Karpas-422 (cell line): ENCODE measurements around the gene IRF2BPL. TPM values are rescaled to one million over a fixed set of nuclear protein-coding genes. Genes with fewer than 3 reads are reported as not detected.

Experiments
- DNase-seq: peaks from one replicate; pipeline ENCODE4 v3.0.0-alpha.2; 2015
- H2AFZ ChIP-seq: fragments of 200-600 bp; sonication (generic); 2 replicates; pipeline ENCODE4 v1.6.1; 2014; ENCODE audit warnings: antibody characterized with exemption, low read length, mixed read lengths
- H3K27ac ChIP-seq: fragments of 200-600 bp; sonication (generic); 2 replicates; pipeline ENCODE4 v1.5.1; 2014; ENCODE audit warnings: mild to moderate bottlenecking, low read length, moderate library complexity
- H3K27me3 ChIP-seq: fragments of 200-600 bp; sonication (generic); 2 replicates; pipeline ENCODE4 v1.6.1; 2014; ENCODE audit warnings: low read length, mixed read lengths
- H3K36me3 ChIP-seq: fragments of 200-600 bp; sonication (generic); 2 replicates; pipeline ENCODE4 v1.6.1; 2014; ENCODE audit warnings: low read length, mixed read lengths; ENCODE audit not compliant: insufficient read depth
- H3K4me1 ChIP-seq: fragments of 200-600 bp; sonication (generic); 2 replicates; pipeline ENCODE4 v1.6.1; 2014; ENCODE audit warnings: mild to moderate bottlenecking, low read length, mixed read lengths
- H3K4me2 ChIP-seq: fragments of 200-600 bp; sonication (generic); 2 replicates; pipeline ENCODE4 v1.6.1; 2014; ENCODE audit warnings: low read length, low read depth, mild to moderate bottlenecking; ENCODE audit not compliant: poor library complexity, severe bottlenecking
- H3K4me3 ChIP-seq: fragments of 200-600 bp; sonication (generic); 2 replicates; pipeline ENCODE4 v1.5.1; 2014; ENCODE audit warnings: mild to moderate bottlenecking, antibody characterized with exemption, low read length, mixed read lengths
- H3K79me2 ChIP-seq: fragments of 200-600 bp; sonication (generic); 2 replicates; pipeline ENCODE4 v1.6.1; 2014; ENCODE audit warnings: mild to moderate bottlenecking, low read length, mixed read lengths
- H3K9ac ChIP-seq: fragments of 200-600 bp; sonication (generic); 2 replicates; pipeline ENCODE4 v1.6.0; 2014; ENCODE audit warnings: low read length
- H3K9me2 ChIP-seq: fragments of 200-600 bp; sonication (generic), shearing (Covaris generic); replicated peaks from 2 replicates; pipeline ENCODE4 v1.6.0; 2014; ENCODE audit warnings: mild to moderate bottlenecking, low read length, moderate library complexity; ENCODE audit not compliant: insufficient read depth
- H3K9me3 ChIP-seq: fragments of 300-700, 200-600 bp; sonication (generic); 2 replicates; pipeline ENCODE4 v1.6.1; 2014; ENCODE audit warnings: low read length, mixed read lengths
- H4K20me1 ChIP-seq: fragments of 200-600 bp; sonication (generic); 2 replicates; pipeline ENCODE4 v1.6.1; 2014; ENCODE audit warnings: mild to moderate bottlenecking, antibody characterized with exemption, low read length, low read depth; ENCODE audit not compliant: insufficient read depth
- total RNA-seq: library from RNA; depleted of rRNA; stranded (reverse); fragments of >200 nt; shearing (Covaris generic); gene quantifications from 2 replicates; pipeline ENCODE4 v1.2.3, GENCODE V29; 2014; ENCODE audit warnings: low replicate concordance

Gene IRF2BPL
- total RNA-seq, 1 experiment from 2014 or later = 11.8 TPM

DNA sequence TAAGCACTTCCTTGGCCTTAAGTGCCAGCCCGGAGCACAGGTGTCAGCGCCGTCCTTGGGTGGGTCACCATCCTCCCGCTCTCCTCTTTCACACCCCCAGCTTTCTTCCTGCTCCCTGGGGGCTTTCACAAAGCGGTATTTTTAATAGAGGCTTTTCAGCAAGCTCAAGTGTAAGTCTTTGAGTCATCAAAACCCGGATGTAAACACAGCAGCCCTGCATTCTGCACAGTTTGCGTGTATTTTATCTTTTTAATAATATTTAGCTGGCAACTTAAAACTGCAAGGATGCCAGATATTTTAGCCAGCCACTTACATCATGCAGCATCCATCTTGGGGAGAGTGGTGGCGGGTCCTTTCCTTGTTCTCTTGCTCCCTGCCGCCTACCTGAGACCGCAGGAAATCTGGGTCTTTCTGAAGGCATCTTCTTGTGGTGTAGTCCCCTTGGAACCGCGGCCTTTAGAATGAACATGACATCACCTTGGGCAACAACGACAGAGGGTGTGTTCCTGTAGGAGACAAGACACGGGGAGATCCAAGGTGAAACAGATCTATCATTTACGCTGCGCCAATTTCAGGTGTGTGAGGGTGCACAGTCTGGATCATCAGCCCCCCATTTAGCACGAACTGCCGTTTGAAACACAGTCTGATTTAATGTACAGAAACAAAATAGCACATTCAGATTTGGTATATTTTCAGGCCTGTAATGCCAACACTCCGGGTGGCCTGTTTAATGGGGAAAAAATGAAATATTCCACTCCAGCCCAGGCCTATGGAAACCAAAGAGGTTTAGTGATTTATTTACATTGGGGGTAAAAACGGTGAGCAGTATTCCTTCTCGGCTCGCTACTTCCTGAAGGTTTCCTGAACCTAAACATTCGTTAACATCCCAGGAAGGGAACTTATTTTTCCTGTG lies 12.5 kb upstream of the IRF2BPL start:
- peak overlapping the region; percentile 74 for H3K9ac ChIP-seq
- peak overlapping the region; percentile 64 for H3K4me3 ChIP-seq
- H3K9me3 ChIP-seq = no peaks in the 10 kb centered on the region
- no peak for DNase-seq
- peak overlapping the region; percentile 95 for H3K27ac ChIP-seq
- H4K20me1 ChIP-seq = no peaks in the 10 kb centered on the region
- H2AFZ ChIP-seq = peak overlapping the region; percentile 87
- no peaks in the 10 kb centered on the region for H3K36me3 ChIP-seq
- peaks cover 50% of the 10 kb centered on the region for H3K4me1 ChIP-seq
- H3K9me2 ChIP-seq = no peaks in the 10 kb centered on the region
- H3K27me3 ChIP-seq = no peaks in the 10 kb centered on the region
- peak overlapping the region; percentile 94 for H3K4me2 ChIP-seq
- H3K79me2 ChIP-seq = no peaks in the 10 kb centered on the region

DNA sequence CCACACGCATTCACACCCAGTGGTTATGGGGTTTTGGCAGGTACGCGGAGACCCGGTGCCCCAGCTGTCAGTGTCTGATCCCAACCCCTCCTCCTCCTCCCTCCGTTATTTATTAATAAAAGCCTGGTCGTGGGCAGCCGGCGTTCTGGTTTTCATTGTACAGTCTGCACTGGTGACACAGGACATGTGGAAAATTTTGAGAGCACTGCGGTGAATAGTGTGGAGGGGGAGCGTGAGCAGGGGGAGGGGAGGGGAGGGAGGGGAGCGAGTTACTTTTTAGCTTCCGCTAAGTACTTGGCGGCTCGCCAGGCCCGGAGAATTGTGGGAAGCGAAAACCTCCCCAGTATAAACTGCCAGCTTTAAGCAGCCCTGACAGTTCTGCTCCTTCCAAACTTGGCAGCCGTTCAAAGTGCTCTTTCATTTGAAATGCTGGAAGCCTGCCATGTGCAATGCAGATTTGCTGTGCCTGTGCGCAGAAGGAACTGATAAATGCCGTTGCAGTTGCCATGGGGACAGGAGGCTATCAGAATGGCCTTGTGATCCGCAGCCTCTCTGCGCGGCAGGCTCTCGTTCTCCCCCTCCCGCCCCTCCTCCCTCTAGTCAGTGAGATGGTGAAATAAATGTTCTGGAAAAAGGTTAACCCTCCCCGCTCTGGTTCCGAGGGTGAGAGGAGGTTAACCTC lies 11.7 kb upstream of the IRF2BPL start:
- H3K4me3 ChIP-seq = peak overlapping the region; percentile 64
- H3K4me2 ChIP-seq = peak overlapping the region; percentile 94
- H2AFZ ChIP-seq = peak overlapping the region; percentile 87
- H3K9me2 ChIP-seq = no peaks in the 10 kb centered on the region
- H3K4me1 ChIP-seq = peaks cover 50% of the 10 kb centered on the region
- no peaks in the 10 kb centered on the region for H4K20me1 ChIP-seq
- H3K9ac ChIP-seq = peak overlapping the region; percentile 74
- H3K27ac ChIP-seq = peak overlapping the region; percentile 95
- H3K79me2 ChIP-seq = no peaks in the 10 kb centered on the region
- DNase-seq = peak; percentile 99
- no peaks in the 10 kb centered on the region for H3K36me3 ChIP-seq
- H3K27me3 ChIP-seq = no peaks in the 10 kb centered on the region
- no peaks in the 10 kb centered on the region for H3K9me3 ChIP-seq

GRCh38 chr14:77039285-77040058 lies 11.0 kb upstream of the IRF2BPL start:
- Histone ChIP-seq H3K27me3 (no peaks in the 10 kb centered on the region), H4K20me1 (no peaks in the 10 kb centered on the region), H3K79me2 (no peaks in the 10 kb centered on the region), H3K9me2 (no peaks in the 10 kb centered on the region), H2AFZ (peak overlapping the region; percentile 63), H3K4me2 (peak overlapping the region; percentile 94), H3K4me3 (peak overlapping the region; percentile 64), H3K4me1 (peaks cover 52% of the 10 kb centered on the region), H3K36me3 (no peaks in the 10 kb centered on the region), H3K9ac (peak overlapping the region; percentile 74), H3K9me3 (no peaks in the 10 kb centered on the region), H3K27ac (peak overlapping the region; percentile 95)
- DNase-seq = peak; percentile 83

- DNase-seq = no peak
- H3K9me3 ChIP-seq = no peaks in the 10 kb centered on the region
- H3K4me1 ChIP-seq = peaks cover 53% of the 10 kb centered on the region
- no peaks in the 10 kb centered on the region for H4K20me1 ChIP-seq
- H3K4me3 ChIP-seq = no peak overlapping the region
- no peaks in the 10 kb centered on the region for H3K36me3 ChIP-seq
- no peaks in the 10 kb centered on the region for H3K27me3 ChIP-seq
- H3K9ac ChIP-seq = no peak overlapping the region
- H2AFZ ChIP-seq = no peak overlapping the region
- H3K4me2 ChIP-seq = no peak overlapping the region
- no peak overlapping the region for H3K27ac ChIP-seq
- H3K79me2 ChIP-seq = no peaks in the 10 kb centered on the region
- no peaks in the 10 kb centered on the region for H3K9me2 ChIP-seq
Observed at GRCh38 chr14:77037938-77038568, 9.5 kb upstream of the IRF2BPL start.

DNA sequence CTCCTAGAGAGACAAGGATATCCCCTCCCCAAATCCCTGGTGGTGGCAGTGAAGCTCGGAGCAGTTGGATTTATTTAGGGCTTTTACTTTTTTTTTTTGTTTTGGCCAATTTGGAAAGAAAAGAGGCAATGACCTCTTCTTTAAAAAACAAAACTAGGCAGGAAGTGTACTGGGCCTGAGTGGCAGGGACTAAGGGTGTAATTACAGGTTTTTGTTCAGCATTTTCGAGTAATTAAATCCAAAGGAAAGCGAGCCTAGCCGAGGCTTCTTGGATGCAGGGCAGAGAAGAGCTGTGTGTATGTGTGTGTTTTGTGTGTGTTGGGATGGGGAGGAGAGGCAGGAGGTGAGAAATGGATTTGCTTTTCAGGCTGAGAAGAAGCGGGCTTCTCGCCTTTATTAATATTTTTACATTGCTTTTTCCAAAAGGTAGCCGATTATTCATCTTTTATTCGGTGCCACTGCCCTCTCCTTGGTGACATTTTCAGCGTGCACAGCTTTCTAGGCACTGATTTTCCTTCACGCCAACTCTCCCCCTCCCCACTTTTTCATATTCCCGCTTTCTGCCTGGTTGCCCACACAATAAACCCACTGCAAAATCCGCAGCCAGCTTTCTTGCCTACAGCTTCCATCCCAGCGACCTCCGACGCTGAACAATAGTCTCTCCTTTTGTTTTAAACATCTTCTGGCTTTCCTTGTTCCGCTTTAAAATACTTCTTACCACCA lies 8.9 kb upstream of the IRF2BPL start:
- H3K4me1 ChIP-seq = peaks cover 56% of the 10 kb centered on the region
- no peak overlapping the region for H3K4me2 ChIP-seq
- no peaks in the 10 kb centered on the region for H3K9me3 ChIP-seq
- no peaks in the 10 kb centered on the region for H3K36me3 ChIP-seq
- no peaks in the 10 kb centered on the region for H3K9me2 ChIP-seq
- no peak overlapping the region for H3K9ac ChIP-seq
- no peaks in the 10 kb centered on the region for H4K20me1 ChIP-seq
- no peaks in the 10 kb centered on the region for H3K79me2 ChIP-seq
- no peak for DNase-seq
- no peak overlapping the region for H3K4me3 ChIP-seq
- H3K27ac ChIP-seq = no peak overlapping the region
- no peak overlapping the region for H2AFZ ChIP-seq
- H3K27me3 ChIP-seq = no peaks in the 10 kb centered on the region

DNA sequence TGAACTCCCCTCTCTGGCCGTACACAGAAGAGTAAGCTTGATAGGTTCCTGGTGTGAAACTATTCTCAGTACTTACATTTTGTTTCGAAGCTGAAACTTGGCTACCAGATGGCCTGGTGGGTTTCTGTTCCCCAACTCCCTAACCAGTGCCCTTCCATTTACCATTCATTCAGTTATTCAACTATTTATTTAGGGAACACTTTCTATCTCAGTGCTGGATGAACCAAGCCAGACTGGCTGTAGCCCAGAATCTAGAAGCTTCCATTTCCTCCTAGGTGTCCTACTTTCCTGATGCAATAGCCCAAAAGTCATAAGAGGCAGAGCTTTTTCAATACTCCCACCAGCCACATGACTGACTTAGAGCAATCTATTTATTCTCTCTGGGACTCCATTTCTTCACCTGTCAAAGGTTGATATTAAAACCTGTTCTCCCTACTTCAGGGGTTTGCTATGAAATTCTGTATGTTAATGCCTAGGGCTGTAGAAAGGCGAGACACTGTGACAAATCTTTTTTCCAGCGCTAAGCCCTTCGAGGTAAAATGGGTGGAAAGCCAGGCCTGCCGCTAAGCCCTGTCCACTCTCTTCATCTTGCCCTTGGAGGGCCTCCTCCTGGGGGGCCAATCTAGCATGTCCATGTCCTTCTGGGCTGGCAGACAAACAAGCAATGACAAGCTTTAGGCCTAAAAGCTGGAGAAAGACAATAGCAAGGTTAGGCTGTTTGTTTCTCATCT lies 8.1 kb upstream of the IRF2BPL start:
- Histone ChIP-seq H3K4me2 (no peak overlapping the region), H2AFZ (no peak overlapping the region), H3K4me1 (peaks cover 56% of the 10 kb centered on the region), H3K36me3 (no peaks in the 10 kb centered on the region), H3K9me2 (no peaks in the 10 kb centered on the region), H3K27me3 (no peaks in the 10 kb centered on the region), H3K79me2 (no peaks in the 10 kb centered on the region), H3K9ac (no peak overlapping the region), H4K20me1 (no peaks in the 10 kb centered on the region), H3K27ac (no peak overlapping the region), H3K9me3 (no peaks in the 10 kb centered on the region), H3K4me3 (no peak overlapping the region)
- DNase-seq = no peak

- Histone ChIP-seq H3K27ac (no peak overlapping the region), H3K36me3 (no peaks in the 10 kb centered on the region), H3K9me3 (no peaks in the 10 kb centered on the region), H3K27me3 (no peaks in the 10 kb centered on the region), H3K4me1 (peaks cover 45% of the 10 kb centered on the region), H2AFZ (no peak overlapping the region), H3K9ac (no peak overlapping the region), H3K9me2 (no peaks in the 10 kb centered on the region), H4K20me1 (no peaks in the 10 kb centered on the region), H3K4me2 (no peak overlapping the region), H3K4me3 (no peak overlapping the region), H3K79me2 (no peaks in the 10 kb centered on the region)
- DNase-seq = no peak
Observed at GRCh38 chr14:77035267-77035666, 6.8 kb upstream of the IRF2BPL start.
